ENCODE measurements around the gene WNK3. TPM values are rescaled to one million over a fixed set of nuclear protein-coding genes. Genes with fewer than 3 reads are reported as not detected.
A peak's percentile ranks its signal among the peaks of the same experiment; 100 is the strongest.

Gene WNK3
- polyA plus RNA-seq, 2 of the 4 experiments (the other 2 are of a cell fraction): 0.08 TPM; not detected in 1

DNA sequence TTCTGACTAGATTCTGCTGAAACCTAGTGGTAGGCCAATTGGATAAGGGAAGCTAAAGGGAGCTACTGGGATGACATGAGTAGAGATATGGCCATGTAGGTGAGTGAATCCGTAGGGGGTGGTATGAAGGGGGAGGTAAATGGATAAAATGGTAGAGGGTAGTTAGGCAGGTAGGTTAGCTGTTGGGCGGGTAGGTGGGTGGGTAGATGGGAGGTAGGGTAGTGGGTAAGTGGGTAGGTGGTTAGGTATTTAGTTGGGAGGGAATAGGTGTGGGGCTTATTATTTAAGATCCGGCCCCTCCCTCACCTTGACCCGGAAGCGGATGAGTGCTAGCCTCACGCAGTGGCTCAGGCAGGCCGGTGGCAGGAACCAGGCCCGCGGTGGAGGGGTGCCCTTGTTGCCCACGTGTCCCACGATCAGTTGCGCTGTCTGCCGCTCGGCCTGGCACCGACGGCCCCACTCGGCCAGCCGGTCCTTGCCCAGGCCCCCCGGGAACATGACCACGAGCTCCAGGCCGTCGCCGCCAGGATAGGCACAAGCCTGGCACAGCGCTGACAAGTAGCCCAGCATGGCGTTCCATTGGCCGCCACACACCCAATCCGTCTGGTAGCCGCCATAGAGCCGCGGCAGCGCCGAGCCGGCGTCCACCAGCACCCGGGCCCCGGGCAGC lies 175.5 kb downstream of the WNK3 start (continued):
- TF ChIP-seq EP300 (IDR thresholded peaks at IDR 0.05) (no peak), CHD2 (IDR thresholded peaks at IDR 0.05; ENCODE audit: low read length, partially characterized antibody) (no peak), NPAS2 (CRISPR knock-in tag; IDR thresholded peaks at IDR 0.05; ENCODE audit: borderline replicate concordance) (no peak), TP53 (CRISPR knock-in tag; IDR thresholded peaks at IDR 0.05) (no peak), ZSCAN20 (CRISPR knock-in tag; IDR thresholded peaks at IDR 0.05) (no peak), JUN (IDR thresholded peaks at IDR 0.05) (peak in 1 of 2 experiments; percentile 66; a peak in 3 of 5 replicates), HEYL (CRISPR knock-in tag; IDR thresholded peaks at IDR 0.05) (no peak), BHLHE40 (IDR thresholded peaks at IDR 0.05; ENCODE audit: low read depth, low read length) (no peak), TFCP2L1 (CRISPR knock-in tag; IDR thresholded peaks at IDR 0.05) (no peak), POLR2A (IDR thresholded peaks at IDR 0.05; ENCODE audit: low read length) (peak; percentile 82), MAZ (IDR thresholded peaks at IDR 0.05; ENCODE audit: borderline replicate concordance, low read depth, low read length) (no peak), HOXA7 (CRISPR knock-in tag; IDR thresholded peaks at IDR 0.05) (no peak), POLR2AphosphoS2 (conservative IDR thresholded peaks at IDR 0.05; ENCODE audit: low read length) (no peak), ZFP36 (IDR thresholded peaks at IDR 0.05; ENCODE audit: borderline replicate concordance, partially characterized antibody) (no peak), ESRRA (IDR thresholded peaks at IDR 0.05; ENCODE audit: borderline replicate concordance, low read length) (no peak), EHMT2 (IDR thresholded peaks at IDR 0.05; ENCODE audit: low read depth) (no peak)
- TF ChIP-seq, protein P1, sequence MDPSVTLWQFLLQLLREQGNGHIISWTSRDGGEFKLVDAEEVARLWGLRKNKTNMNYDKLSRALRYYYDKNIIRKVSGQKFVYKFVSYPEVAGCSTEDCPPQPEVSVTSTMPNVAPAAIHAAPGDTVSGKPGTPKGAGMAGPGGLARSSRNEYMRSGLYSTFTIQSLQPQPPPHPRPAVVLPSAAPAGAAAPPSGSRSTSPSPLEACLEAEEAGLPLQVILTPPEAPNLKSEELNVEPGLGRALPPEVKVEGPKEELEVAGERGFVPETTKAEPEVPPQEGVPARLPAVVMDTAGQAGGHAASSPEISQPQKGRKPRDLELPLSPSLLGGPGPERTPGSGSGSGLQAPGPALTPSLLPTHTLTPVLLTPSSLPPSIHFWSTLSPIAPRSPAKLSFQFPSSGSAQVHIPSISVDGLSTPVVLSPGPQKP (IDR thresholded peaks at IDR 0.05; ENCODE audit: low read depth, low read length): no peak
- TF ChIP-seq, protein P2, sequence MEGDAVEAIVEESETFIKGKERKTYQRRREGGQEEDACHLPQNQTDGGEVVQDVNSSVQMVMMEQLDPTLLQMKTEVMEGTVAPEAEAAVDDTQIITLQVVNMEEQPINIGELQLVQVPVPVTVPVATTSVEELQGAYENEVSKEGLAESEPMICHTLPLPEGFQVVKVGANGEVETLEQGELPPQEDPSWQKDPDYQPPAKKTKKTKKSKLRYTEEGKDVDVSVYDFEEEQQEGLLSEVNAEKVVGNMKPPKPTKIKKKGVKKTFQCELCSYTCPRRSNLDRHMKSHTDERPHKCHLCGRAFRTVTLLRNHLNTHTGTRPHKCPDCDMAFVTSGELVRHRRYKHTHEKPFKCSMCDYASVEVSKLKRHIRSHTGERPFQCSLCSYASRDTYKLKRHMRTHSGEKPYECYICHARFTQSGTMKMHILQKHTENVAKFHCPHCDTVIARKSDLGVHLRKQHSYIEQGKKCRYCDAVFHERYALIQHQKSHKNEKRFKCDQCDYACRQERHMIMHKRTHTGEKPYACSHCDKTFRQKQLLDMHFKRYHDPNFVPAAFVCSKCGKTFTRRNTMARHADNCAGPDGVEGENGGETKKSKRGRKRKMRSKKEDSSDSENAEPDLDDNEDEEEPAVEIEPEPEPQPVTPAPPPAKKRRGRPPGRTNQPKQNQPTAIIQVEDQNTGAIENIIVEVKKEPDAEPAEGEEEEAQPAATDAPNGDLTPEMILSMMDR (IDR thresholded peaks at IDR 0.05): no peak
- TF ChIP-seq, protein P3, sequence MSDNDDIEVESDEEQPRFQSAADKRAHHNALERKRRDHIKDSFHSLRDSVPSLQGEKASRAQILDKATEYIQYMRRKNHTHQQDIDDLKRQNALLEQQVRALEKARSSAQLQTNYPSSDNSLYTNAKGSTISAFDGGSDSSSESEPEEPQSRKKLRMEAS (IDR thresholded peaks at IDR 0.05): peak; percentile 92
- TF ChIP-seq, protein P4, sequence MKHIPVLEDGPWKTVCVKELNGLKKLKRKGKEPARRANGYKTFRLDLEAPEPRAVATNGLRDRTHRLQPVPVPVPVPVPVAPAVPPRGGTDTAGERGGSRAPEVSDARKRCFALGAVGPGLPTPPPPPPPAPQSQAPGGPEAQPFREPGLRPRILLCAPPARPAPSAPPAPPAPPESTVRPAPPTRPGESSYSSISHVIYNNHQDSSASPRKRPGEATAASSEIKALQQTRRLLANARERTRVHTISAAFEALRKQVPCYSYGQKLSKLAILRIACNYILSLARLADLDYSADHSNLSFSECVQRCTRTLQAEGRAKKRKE (CRISPR knock-in tag; IDR thresholded peaks at IDR 0.05; ENCODE audit: low read depth): no peak

DNA sequence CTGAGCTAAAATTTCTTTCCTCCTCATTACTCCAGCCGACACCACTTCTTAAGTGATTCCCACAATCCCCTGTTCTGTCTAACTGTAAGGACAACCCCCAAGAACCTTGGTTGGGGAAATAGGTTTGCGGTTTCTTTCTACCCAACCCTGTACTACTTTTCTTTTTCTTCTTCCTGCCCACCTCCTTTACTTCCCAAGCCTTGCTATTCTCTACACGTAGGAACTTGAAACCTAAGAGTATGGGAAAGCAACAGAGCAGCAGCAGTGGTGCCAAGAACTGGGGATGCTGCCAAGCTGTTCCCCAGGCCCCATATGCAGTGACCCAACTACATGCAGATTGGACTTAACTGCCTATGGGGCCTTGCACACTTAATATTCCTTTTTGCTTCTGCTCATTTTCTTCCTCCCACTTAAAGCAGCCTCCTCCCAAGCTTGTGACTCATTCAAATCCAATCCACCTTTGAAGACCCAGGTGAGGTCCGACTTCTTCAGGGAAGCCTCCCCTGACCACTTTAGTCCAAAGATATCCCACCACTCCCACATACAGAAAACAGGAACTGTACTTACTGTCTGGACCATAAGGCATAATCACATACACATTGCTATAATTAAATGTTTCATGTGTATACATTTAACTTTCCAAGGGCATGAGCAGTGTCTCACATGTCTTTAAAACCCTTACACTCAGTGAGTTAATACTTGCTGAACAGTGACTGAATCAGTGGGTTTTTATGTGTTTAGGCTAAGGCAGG lies 176.5 kb downstream of the WNK3 start:
- Histone ChIP-seq H3K9me3 (no peaks in the 10 kb centered on the region), H3K4me3 (peak overlapping the region; percentile 91), H3K4me1 (peaks cover 48% of the 10 kb centered on the region), H3K4me2 (peak overlapping the region; percentile 94), H3K27ac (peak overlapping the region; percentile 98 to 99)
- ATAC-seq (no peak), DNase-seq (ENCODE audit: low read depth in 1 of 2, low spot score in 1 of 2) (no peak), FAIRE-seq (peak; percentile 18)
- ChIA-PET POLR2A (no interaction called here), CTCF (interaction anchor here (0.6 to 0.7 kb wide), 3 partner anchors 19 to 498 kb away, joined by 3 read pairs; no protein-coding TSS in a partner anchor)
- 41% methylated on average over 4 of the region's 4 CpGs for WGBS (ENCODE audit: missing lambda C conversion rate)
- no peak for TF ChIP-seq NPAS2 (CRISPR knock-in tag; IDR thresholded peaks at IDR 0.05; ENCODE audit: borderline replicate concordance)
- TF ChIP-seq RFX5 (IDR thresholded peaks at IDR 0.05): no peak
- no peak for TF ChIP-seq TP53 (CRISPR knock-in tag; IDR thresholded peaks at IDR 0.05)
- TF ChIP-seq ZC3H11A (IDR thresholded peaks at IDR 0.05): no peak
- TF ChIP-seq CHD2 (IDR thresholded peaks at IDR 0.05; ENCODE audit: low read length, partially characterized antibody): no peak
- TF ChIP-seq GATA3 (IDR thresholded peaks at IDR 0.05; ENCODE audit: borderline replicate concordance): no peak
- TF ChIP-seq, protein P2 (IDR thresholded peaks at IDR 0.05): no peak
- TF ChIP-seq TFCP2L1 (CRISPR knock-in tag; IDR thresholded peaks at IDR 0.05): no peak
- no peak for TF ChIP-seq KDM5A (IDR thresholded peaks at IDR 0.05)

Measured in A549 (cell line).